GM11168 (cell line): ENCODE measurements around the gene ETFA.
"Not testable (repeated sequence)": the region's sequence is repeated elsewhere in the genome, so short reads cannot be mapped to it uniquely, and the experiment has no call there.

Source experiments
- in situ Hi-C: fragments of 300-500 bp; cut with MboI; formaldehyde crosslinking; loops from one replicate; pipeline ENCODE4 v1.12.0; 2022; ENCODE audit warnings: low sequenced_read_pairs; ENCODE audit not compliant: unreplicated experiment

ETFA gene

GRCh38 chr15:76327191-76328105 is 16.2 kb upstream of the ETFA start:
- in situ Hi-C loops, result no loop called here

GRCh38 chr15:76325704-76326103 is 14.4 kb upstream of the ETFA start:
- in situ Hi-C loops, result no loop called here

- in situ Hi-C loops, result no loop called here
Observed at GRCh38 chr15:76324066-76324465, 12.8 kb upstream of the ETFA start.

- in situ Hi-C loops, result no loop called here
Observed at GRCh38 chr15:76321602-76322001, 10.3 kb upstream of the ETFA start.

- in situ Hi-C loops, result no loop called here
Observed at GRCh38 chr15:76321171-76321570, 9.9 kb upstream of the ETFA start.

GRCh38 chr15:76320012-76320411 is 8.7 kb upstream of the ETFA start:
- in situ Hi-C loops, result no loop called here

GRCh38 chr15:76313731-76314130 is 2.5 kb upstream of the ETFA start:
- in situ Hi-C loops, result no loop called here

DNA sequence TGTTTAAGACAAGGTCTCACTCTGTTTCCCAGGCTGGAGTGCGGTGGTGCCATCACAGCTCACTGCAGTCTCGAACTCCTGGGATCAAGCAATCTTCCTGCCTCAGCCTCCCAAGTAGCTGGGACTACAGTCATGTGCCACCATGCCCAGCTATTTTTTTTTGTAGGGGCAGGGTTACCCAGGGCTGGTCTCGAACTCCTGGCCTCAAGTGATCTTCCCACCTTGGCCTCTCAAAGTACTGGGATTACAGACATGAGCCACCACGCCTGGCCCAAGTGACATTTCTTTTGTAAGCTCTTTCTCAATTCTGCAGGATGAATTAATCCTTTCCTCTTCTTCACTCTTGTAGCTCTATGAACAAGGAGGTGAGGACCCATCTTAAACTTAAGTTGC is 1.9 kb upstream of the ETFA start:
- in situ Hi-C loops, result not testable (repeated sequence)

DNA sequence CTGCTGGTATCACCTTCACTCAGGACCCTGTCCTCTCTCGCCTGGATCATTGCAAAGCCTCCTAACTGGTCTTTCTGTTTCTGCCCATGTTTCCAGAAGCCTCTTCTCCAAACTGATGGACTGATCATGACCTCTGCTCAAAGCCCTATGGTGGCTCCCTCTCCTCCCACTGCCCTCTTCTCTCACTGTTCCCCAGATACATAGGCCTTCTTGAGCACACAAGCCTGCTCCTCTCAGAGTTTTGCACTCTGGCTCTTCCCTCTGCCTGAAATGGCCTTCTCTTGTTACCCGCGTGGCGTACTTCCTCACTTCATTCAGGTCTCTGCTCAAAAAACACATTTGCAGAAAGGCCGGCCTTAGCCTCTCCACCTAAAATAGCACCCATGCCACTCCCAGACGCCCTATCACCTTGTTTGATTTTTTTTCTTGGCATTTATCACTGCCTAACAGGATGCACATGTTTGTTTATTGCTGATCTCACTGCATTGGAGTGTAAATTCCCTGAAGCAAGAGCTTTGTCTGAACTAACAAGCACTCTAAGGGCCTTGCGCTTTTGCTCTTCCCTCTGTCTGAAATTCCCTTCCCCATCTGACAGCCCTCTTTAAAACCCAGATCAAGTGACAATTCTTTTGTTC is 1.4 kb upstream of the ETFA start:
- in situ Hi-C loops, result no loop called here

- in situ Hi-C loops, result no loop called here
Observed at GRCh38 chr15:76310475-76311099, 682 bp downstream of the ETFA start.

DNA sequence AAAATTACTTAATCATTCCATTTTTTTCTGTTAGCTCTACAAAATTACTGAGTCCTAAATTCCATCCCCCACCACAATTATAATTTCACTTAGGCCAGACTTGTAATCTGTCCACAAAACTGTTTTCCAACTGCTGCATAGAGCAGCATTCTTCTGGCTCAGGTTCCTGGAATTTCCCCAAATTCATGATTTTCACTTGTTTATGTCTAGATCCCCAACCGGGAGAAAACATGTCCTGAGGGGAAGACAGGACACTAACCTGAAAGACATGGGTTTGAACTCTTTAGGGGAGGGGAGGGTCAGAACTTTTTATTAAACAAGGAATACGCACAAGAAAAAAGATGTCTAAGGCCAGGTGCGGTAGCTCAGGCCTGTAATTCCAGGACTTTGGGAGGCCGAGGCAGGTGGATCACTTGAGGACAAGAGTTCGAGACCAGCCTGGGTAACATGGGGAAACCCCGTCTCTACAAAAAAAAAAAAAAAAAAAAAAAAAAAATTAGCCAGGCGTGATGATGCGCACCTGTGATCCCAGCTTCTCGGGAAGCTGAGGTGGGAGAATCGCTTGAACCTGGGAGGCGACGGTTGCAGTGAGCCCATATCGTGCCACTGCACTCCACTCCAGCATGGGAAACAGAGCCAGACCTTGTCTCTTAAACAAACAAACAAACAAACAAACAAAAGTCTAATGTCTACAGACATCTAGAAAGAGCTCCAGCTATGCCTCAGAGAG is 1.5 kb downstream of the ETFA start:
- in situ Hi-C loops, result no loop called here

DNA sequence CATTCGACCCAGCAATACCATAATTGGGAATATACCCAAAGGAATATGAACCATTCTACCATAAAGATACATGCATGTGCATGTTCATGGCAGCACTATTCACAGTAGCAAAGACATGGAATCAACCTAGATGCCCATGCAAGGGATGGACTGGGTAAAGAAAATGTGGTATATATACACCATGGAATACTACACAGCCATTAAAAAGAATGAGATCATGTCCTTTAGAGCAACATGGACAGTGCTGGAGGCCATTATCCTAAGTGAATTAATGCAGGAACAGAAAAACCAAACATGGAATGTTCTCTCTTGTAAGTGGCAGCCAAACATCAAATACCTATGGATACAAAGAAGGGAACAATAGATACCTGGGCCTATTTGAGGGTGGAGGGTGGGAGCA is 7.4 kb downstream of the ETFA start:
- in situ Hi-C loops, result no loop called here

DNA sequence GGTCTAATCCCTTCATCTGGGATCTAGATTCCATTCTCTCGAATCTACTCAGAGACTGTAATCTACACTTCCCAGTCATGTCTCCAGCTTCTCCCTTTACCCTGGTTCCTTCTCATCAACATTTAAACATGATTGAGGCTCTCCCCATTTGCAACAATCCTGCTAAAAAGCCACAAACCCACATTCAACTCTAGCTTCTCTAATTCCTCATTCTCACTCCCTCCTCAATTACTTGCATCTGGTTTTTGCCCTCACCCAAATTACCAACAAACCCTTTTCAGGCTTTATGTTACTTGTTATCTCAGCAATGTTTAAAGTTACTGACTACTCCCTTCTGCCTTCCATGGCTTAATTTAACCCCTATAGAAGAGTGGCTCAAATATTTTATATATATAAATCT is 11.5 kb downstream of the ETFA start:
- in situ Hi-C loops, result no loop called here

GRCh38 chr15:76298986-76299385 is 12.3 kb downstream of the ETFA start:
- in situ Hi-C loops, result no loop called here

- in situ Hi-C loops, result not testable (repeated sequence)
Observed at GRCh38 chr15:76297951-76298350, 13.3 kb downstream of the ETFA start.

GRCh38 chr15:76296849-76297248 is 14.4 kb downstream of the ETFA start:
- in situ Hi-C loops, result no loop called here

- in situ Hi-C loops, result not testable (repeated sequence)
Observed at GRCh38 chr15:76294463-76294862, 16.8 kb downstream of the ETFA start.

- in situ Hi-C loops, result no loop called here
Observed at GRCh38 chr15:76293361-76293760, 17.9 kb downstream of the ETFA start.

- in situ Hi-C loops, result no loop called here
Observed at GRCh38 chr15:76289582-76289981, 21.7 kb downstream of the ETFA start.

GRCh38 chr15:76286271-76286879 is 24.9 kb downstream of the ETFA start:
- in situ Hi-C loops, result no loop called here
